GM18499 (cell line): ENCODE results near the gene MON1A.

Source experiments
- ATAC-seq: cut with Tn5 transposase; IDR thresholded peaks from one replicate; pipeline ENCODE4 v1.9.1; 2021; ENCODE audit warnings: moderate number of reproducible peaks; ENCODE audit not compliant: insufficient read depth, unreplicated experiment

MON1A gene

DNA sequence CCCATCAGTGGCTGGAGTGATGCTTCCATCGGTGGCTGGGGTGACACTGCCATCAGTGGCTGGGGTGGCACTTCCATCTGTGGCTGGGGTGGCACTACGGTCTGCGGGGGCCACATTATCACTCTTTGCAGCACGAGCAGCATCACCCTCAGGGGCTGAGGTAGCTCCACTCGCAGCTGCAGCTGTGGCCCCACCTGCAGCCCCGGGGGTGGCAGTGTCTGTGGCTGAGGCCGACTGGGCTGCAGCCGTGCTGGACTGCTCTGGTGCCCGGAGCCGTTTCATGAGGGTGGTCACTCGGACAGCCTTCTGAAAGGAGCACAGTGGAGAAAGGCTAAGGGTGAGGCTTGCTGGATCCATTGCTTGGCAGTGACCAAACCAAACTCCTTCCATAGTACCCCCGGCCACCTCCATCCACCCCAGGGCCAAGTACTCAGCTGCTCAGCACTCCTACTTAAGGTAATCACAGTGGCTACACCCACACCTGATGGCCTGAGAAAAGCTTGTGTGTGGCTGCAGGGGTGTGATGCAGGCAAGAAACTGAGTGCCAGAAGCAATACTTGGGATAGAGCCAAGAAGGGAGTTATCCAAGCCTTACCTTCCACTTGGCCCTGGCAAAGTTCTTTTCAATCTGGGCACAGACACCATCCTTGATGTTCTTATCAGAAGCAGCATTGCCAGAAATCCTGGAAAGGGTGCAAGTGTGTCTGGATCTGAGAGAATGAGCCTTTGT, 69.9 kb downstream of the MON1A start:
- no peak for ATAC-seq
